HG02970 (cell line): ENCODE measurements around the gene CDKN2C.
A peak's percentile ranks its signal among the peaks of the same experiment; 100 is the strongest.

Experiments used
- ATAC-seq: cut with Tn5 transposase; IDR thresholded peaks from one replicate; pipeline ENCODE4 v1.9.1; 2021; ENCODE audit warnings: mild to moderate bottlenecking, moderate library complexity, moderate number of reproducible peaks; ENCODE audit not compliant: unreplicated experiment, low FRiP score

Gene CDKN2C

DNA sequence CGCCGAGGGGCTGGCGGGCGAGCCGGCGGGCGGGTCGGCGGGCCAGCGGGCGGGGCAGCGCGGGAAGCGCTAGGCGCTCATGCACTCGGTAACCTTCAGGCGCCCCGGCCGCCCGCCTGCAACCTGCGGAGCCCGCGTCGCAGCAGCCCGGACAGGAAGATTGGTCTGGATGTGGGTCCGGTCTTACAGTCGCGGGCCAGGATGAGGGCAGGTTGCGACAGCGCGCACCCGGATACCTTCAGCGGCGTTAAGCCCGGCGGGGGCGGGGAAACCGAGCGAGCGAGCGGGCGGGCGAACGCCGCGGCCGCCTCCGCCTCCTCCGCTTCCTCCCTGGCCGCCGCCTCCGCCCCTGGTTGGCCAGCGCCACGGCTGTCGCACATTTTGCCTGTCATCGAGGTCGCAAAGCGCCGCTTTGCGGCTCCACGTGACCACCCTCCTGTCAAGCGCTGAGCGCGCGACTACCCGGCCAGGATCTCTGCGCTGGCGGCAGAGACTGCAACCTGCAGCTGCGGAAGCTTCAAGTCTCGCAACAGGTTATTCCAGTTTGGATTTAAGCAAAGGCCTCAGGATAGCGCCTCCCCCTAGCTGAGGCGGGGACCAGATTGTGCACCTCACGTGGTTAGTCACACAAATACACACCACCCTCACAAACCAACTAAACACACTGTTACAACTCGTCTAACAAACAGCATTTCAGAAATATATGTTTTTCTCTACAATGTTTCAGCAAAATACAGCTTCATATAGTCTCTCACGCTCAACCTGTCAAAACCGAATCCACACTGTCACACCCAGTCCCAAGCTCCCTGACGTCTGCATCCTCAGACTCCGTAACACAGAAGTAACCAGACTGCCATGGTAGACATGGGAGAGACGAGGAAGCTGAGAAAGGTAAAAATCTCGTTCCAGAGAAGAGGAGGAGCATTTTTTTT lies 9.9 kb upstream of the CDKN2C start, which contains the start of gene FAF1:
Gene FAF1 (minus strand): TSS at position 355 of the 932 bp plus-strand sequence. CDS start 456 bp downstream, outside the sequence.
- ATAC-seq, result peak; percentile 92

DNA sequence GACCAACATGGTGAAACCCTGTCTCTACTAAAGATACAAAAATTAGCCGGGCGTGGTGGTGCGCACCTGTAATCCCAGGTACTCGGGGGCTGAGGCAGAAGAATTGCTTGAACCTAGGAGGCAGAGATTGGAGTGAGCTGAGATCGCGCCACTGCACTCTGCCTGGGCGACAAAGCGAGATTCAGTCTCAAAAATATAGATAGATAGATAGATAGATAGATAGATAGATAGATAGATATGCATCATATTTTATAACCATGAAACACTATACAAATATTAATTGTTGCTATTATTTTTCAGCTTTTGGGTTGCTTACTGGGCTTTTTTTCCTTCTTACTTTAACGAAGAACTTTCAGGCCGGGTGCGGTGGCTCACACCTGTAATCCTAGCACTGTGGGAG lies 5.2 kb upstream of the CDKN2C start:
- no peak for ATAC-seq

DNA sequence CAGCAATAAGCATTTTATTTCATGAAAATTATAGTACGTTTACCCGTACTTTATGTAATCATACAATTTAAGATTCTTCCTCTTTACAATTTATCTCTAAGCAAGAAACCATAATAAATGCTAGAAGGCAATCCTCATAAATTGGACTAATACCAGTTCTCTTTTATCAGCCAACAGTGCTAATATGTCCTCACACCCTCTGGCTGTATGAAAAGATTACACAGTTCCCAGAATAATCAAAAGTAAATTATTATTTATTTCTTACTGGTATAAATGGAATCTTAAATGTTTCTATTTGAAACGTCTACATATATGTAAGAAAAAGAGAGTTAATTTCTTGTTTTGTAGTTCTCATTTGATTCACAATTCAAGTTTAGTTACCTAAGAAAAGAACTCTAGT lies 3.1 kb upstream of the CDKN2C start:
- no peak for ATAC-seq

DNA sequence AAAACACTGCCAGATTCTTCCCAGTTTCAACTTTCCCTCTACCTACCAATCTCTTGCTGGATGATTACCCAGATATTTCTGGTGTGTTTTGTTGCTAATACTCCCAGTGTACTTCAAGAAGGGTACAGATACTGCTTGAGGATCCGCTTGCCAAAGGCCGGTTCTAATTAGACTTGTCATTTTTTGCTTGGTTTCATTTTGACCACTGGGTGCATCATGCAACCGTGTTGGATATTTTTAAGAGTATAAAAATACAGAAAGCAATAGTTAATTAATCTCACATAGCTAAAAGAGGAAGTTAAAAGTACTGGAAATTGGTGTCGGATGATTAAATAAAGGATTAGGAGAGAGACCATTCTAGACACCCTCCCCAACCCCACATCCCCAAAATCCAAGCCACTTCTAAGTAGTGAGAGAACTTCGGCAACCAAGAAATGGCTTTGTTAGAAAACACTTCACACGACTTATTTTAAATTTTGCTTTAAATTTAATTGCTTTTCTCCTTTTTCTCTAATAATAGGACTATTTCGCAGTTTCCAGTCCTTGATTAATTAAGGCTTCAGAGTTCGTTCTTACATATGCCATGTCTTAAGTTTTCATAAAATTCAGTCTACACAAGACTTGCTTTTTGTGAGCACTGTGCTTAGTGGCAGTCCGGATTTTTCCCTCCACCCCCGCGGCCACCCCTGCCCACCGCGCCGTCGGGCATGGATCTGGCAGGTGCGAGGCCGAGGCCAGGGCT lies 2.5 kb upstream of the CDKN2C start:
- ATAC-seq, result no peak

DNA sequence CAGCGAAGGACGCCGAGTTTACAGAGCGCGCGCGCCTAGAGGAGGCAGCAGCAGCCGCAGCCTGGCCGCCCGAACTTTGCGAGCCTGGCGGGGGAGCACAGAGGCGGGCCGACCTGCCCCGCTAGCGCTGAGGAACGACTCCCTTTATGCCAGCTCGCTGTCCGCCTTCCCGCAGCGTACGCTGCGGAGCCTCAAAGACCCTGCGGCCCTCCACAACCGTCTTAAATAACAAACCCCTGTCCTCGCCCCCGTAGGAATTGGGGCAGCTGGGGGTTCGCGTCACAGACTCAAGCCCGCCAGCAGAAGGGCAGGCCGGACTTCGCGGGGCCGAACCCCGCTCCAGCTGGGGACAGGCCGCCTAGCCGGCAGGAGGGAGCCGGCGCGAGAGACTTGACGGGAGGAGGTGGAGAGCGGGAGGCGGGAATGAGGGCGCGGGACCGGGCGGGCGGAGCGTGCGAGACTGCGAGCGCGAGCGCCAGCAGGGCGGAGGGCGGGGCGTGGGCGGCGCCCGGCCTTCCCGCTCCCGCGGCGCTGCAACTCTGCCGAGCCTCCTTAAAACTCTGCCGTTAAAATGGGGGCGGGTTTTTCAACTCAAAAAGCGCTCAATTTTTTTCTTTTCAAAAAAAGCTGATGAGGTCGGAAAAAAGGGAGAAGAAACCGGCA lies 1.8 kb upstream of the CDKN2C start:
- ATAC-seq, result peak; percentile 57

DNA sequence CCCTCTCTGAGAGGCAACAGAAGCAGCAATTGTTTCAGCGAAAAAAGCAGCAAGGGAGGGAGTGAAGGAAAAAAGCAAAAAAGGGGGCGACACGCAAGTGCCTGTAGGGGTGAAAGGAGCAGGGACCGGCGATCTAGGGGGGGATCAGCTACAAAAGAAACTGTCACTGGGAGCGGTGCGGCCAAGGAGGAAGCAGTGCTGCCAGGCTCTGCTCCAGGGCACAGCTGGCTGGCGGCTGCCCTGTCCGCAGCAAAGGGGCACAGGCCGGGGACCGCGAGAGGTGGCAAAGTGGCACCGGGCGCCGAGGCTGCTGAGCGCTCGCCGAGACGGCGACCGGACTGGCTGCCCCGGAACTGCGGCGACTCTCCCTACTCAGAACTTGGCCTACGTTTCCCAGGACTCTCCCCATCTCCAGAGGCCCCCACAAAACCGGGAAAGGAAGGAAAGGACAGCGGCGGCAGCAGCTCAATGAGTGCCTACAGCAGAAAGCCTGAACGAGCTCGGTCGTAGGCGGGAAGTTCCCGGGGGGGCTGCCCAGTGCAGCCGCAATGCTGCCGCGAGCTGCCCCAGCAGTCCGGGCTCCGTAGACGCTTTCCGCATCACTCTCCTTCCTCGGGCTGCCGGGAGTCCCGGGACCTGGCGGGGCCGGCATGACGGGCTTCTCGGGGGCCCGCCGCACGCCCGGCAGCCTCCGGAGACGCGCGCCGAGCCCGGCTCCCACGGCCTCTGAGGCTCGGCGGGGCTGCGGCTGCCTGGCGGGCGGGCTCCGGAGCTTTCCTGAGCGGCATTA lies 1.0 kb upstream of the CDKN2C start:
- peak; percentile 31 for ATAC-seq

DNA sequence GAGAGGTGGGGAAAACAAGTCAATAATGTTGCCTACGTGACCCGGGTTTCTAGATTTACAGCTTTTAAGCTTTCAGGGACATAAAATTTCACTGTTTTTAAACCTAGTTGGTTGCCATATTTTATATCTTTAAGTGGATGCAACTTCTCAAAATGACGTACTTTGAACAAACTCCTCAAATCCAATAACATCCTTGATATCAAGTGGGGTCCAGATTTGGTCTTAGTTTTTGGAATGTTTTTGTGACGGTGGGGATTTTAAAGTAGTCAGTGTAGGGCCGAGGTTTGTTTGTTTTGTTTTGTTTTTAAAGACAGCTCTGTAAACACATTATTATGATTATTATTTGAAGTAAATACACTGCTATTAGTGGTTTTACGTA lies 453 bp downstream of the CDKN2C start:
- no peak for ATAC-seq

DNA sequence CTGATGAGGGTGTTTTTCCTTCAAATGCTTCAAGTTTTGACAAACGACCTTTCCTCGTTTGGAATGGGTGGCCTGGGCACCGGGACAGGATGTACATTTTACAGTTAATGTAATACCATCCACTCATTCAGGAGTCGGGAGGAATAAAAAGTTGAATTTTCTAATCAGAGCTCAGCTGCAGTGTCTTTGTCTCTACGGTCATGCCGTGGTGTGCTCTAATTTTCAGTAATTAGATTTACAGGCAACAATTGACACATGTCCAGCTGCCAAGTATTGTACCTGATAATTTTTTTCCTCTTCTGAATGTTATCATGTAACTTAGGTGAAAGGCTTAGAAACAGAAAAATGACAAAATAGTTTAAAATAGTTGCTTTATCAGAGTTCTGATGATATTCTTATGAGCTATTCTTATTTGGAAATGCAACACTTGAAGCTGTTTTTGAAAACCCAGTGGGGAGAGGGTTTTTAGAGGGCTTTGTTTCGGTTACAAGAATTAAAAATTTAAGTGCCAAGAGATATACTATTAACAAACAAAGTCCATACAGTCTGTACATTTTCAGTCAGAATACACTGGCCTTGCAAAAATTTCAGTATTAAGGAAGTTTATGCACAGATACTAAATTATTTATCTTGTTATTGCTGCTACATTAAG lies 1.0 kb downstream of the CDKN2C start:
- ATAC-seq, result no peak

DNA sequence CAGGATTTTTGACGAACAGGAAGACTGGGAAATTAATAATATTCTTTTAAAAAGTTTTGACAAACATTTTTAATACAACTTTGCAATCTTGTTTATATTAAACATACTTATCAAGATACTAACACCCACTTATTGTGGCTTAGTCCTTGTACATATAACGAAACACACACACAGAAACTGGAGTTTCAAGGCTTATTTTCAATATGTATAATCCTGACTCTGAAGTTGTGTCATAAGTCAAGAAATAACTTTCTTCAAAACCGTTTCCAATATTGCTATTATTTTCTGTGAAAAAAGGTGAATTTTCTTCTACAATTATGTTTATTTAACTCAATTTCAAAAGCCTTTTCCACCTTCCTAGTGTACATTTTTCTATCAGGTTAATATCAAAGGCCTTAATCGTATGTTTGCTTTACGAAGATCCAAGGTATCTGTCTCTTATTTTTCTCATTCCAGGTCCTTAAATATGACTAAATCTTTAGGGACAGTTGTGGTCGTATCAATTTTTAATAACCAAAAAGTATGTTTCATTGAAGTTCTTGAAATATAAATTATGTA lies 1.8 kb downstream of the CDKN2C start:
- ATAC-seq, result no peak

DNA sequence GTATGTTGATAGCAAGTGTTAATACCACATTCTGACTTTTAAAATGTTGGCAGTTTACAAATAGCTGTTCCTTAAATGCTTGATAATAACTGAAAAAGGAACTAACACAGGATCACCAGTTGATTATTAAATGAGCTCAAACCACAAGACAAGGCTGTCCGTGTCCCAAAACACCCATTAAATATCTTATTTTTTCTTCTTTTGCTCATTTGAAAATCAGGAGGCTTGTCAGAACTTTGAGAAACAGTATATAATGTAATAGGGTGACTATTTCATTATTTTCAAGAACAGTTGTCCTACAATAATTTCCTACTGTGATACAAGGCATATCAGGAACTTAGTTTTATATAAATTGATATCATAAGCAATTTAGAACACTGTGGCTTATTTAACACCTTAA lies 2.7 kb downstream of the CDKN2C start:
- no peak for ATAC-seq

DNA sequence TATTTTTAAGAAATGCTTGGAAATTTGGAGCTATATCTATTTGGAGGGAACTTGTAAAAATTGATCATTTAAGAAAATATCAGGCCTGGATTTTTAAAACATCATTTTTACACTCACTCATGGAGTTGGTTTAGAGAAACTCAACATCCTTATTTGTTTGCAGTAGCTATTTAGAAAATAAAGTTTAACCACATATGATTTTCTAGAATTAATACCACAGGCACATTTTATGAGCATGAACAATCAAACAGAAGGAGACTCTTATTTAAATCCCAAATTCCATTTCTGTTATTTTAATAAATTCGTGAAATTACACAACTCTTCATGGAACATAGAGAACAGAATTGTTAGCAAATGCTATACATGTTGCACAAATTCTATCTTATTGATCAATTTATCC lies 3.2 kb downstream of the CDKN2C start:
- no peak for ATAC-seq

DNA sequence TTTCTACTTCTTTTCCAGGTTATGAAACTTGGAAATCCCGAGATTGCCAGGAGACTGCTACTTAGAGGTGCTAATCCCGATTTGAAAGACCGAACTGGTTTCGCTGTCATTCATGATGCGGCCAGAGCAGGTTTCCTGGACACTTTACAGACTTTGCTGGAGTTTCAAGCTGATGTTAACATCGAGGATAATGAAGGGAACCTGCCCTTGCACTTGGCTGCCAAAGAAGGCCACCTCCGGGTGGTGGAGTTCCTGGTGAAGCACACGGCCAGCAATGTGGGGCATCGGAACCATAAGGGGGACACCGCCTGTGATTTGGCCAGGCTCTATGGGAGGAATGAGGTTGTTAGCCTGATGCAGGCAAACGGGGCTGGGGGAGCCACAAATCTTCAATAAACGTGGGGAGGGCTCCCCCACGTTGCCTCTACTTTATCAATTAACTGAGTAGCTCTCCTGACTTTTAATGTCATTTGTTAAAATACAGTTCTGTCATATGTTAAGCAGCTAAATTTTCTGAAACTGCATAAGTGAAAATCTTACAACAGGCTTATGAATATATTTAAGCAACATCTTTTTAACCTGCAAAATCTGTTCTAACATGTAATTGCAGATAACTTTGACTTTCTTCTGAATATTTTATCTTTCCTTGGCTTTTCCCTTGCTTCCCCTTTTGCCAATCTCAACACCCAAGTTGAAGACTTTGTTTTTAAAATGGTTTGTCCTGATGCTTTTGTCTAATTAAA lies 4.0 kb downstream of the CDKN2C start:
- ATAC-seq, result no peak

DNA sequence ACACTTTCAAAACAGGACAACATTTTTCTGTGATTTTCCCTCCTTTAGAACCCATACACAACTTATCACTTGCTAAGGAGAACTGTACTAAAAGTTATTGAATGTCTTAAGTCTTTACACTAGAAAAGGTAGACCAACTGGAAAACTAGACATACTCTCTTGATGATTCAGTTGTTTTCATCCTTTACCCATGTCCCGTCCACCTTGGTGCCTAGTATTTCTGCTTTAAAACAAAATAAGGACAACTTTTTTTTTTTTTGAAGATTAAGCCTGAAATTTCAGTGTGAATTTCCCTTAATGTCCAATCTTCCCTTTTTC lies 4.5 kb downstream of the CDKN2C start:
- ATAC-seq, result no peak

DNA sequence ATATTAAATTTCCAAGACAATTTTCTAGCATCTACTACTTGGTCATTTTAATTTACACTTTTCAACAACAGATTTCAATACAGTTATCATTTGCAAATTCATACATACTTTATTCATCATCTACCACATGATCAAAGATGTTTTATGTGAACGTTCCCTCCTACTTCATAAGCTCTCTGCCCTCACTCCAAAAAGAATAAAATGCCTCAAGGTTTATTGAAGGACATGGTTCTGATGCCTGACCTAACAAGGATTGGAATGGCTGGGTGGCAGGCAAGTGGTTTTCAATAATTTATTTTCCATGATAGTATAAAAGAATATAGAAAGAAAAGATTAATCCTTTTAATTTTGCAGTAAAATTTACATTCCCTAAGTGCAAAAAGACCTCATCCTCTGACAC lies 5.4 kb downstream of the CDKN2C start:
- ATAC-seq, result no peak

DNA sequence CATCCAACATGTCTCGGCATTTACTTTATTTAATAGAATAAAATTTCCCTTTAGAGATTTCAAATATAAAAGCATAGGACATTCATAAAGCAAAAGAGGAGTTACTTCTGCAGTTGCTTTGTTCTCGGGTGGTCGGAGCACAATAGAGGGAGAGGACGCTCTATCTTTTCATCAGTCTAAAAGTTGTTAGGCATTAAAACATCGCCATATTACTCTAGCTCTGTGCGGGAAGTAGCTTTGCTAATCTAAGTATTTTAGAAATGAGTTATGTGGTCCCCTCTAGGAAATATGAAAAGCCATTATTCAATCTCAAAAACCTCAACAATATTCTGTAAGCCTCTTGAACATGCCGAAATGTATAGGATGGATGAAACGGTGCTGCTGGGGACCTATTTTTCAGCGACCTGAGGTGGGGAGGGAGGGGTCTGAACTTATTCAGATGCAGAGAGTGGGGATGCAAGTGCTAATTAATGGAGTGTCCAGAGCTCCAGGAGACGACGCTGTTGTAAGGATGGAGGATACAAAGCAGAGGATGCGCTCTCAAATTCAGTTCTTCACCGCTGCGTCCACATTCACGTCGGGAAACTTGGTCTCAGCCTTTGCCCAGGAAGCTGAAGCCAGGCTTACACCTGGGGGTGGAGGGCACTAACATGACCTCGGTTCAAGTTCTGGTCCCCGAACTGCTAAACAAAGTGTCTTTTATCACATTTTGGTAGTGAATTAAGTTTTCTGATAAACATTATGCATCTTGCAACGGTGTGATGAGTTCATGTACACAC lies 6.3 kb downstream of the CDKN2C start:
- no peak for ATAC-seq

DNA sequence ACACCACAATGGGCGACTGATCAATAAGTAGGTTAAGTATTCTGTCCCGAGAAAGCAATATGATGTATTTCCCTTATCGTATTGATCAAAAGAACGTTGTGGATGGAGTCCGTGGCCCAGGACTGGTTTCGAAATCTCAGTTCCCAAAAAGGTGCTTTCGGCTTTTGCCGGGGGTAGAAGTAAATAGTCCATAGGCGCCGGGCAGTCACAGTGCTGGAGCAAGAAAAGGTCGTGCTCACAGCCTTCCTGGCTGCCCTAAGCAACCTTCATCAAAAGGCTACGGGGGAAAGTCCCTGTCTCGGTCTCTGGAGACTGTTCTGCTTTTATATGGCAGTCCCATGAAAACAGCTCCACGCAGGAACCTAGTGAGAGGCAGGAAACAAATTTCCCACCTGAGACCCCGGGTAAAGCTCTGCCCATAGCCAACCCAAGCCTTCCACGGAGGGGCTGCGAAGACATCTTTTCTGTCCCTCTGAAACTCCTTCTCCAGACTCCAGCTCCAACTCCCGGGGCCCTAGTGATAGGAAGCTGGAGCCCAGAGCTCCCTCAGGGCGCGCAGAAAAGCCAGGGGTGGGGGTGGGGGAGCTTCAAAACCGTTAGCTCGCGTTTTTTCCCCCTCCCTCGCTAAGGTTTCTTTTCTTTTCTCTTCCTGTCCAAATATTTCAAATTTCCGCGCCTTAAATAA lies 7.0 kb downstream of the CDKN2C start:
- ATAC-seq, result peak; percentile 46

DNA sequence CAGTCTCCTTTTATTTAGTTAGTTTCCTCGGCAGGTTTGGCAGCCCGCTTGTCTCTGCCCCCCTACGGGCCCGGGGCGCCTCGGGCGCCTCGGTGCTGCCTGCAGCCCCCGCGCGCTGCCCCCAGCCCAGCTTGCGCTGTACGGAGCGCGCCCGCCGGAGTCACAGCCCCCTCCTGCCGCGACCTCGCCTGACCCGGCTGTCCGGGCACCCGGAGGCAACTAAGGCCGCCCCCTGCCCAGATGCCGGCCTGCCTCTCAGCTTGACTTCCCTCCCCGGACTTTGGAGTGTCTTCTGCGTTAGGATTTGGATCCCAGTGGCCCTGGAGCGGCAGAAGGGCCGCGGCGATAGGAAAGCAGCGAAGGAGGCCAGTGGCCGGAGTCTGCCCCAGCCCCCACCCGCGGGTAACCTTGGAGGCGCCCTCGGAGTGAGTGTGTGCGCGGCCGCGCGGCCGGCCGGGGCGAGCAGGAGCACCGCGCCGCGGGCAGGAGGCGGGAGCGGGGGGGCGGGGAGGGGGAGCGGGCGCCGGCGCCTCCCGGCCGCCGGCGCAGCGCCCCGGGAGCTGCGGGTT lies 7.6 kb downstream of the CDKN2C start:
- ATAC-seq, result peak; percentile 64
